ENCODE data around the gene DOK7. TPM values are rescaled to one million over a fixed set of nuclear protein-coding genes. Genes with fewer than 3 reads are reported as not detected.

The DOK7 gene
- polyA plus RNA-seq (2013, experiment 1 of 2): 0.14 TPM
- polyA plus RNA-seq (2013, experiment 2 of 2): 0.11 TPM

GRCh38 chr4:3462790-3463415 lies at the start of gene DOK7:
Gene DOK7, plus strand, starts transcription at chr4:3463306. Its CDS starts 70 bp downstream, at chr4:3463376.
- Histone ChIP-seq H3K27ac (replicated peaks; ENCODE audit: low read length) (no peak within 1 kb of the TSS), H2BK12ac (ENCODE audit: low read length) (peak within 1 kb of the TSS; percentile 73), H2BK5ac (ENCODE audit: low read length) (peak within 1 kb of the TSS; percentile 88), H3K18ac (ENCODE audit: low read length) (peak within 1 kb of the TSS; percentile 87), H3K9ac (ENCODE audit: low read depth, low read length, poor library complexity) (peak within 1 kb of the TSS; percentile 44), H3K4me2 (ENCODE audit: insufficient read depth, low read length, poor library complexity, severe bottlenecking) (peak within 1 kb of the TSS; percentile 45), H3K79me1 (ENCODE audit: low read depth, low read length) (no peaks in the 10 kb centered on the region), H3K4ac (ENCODE audit: low read length) (peak within 1 kb of the TSS; percentile 53), H3K23ac (ENCODE audit: low read depth, low read length, poor library complexity) (peak within 1 kb of the TSS; percentile 60), H2BK120ac (ENCODE audit: low read depth, low read length) (peak within 1 kb of the TSS; percentile 97), H2BK15ac (ENCODE audit: low read length) (peak within 1 kb of the TSS; percentile 98), H3K14ac (ENCODE audit: low read length) (peak within 1 kb of the TSS; percentile 56), H4K91ac (ENCODE audit: low read depth, low read length, poor library complexity) (no peak within 1 kb of the TSS), H4K8ac (ENCODE audit: low read depth, low read length) (no peak within 1 kb of the TSS), H2AFZ (ENCODE audit: low read length) (peak within 1 kb of the TSS; percentile 73), H3K36me3 (replicated peaks in 1 of 2; ENCODE audit: control insufficient read depth in 2 of 2, insufficient read depth in 2 of 2, low read length in 2 of 2) (no peaks in the 10 kb centered on the region), H2AK5ac (ENCODE audit: low read depth, low read length) (peak within 1 kb of the TSS; percentile 86), H3K9me3 (replicated peaks in 1 of 2; ENCODE audit: control insufficient read depth in 2 of 2, insufficient read depth in 1 of 2, low read depth in 1 of 2, low read length in 2 of 2) (peaks cover 2 to 11% of the 10 kb centered on the region in 2 donors), H3K27me3 (ENCODE audit: control insufficient read depth in 3 of 3, insufficient read depth in 3 of 3, low read depth in 1 of 3, low read length in 3 of 3) (peaks cover 0 to 57% (median 14%) of the 10 kb centered on the region in 3 experiments), H3K4me1 (ENCODE audit: control insufficient read depth in 2 of 2, insufficient read depth in 1 of 2, low read depth in 1 of 2, low read length in 2 of 2) (peaks cover 7 to 42% of the 10 kb centered on the region in 2 donors), H3K4me3 (ENCODE audit: low read length in 2 of 2) (no peak within 1 kb of the TSS)
- no CpG with 5 or more reads among the region's 44 CpGs for WGBS, 2 donors (ENCODE audit: extremely low coverage in 2 of 2, insufficient read length in 2 of 2, insufficient replicate concordance in 1 of 2)
- no peak for DNase-seq (ENCODE audit: low spot score)

- peaks cover 3% of the 10 kb centered on the region for H3K79me1 ChIP-seq (ENCODE audit: low read depth, low read length)
- no peak overlapping the region for H3K4me2 ChIP-seq (ENCODE audit: insufficient read depth, low read length, poor library complexity, severe bottlenecking)
- no peak overlapping the region for H3K27ac ChIP-seq (replicated peaks; ENCODE audit: low read length)
- peaks cover 0 to 18% of the 10 kb centered on the region in 2 donors for H3K4me1 ChIP-seq (ENCODE audit: control insufficient read depth in 2 of 2, insufficient read depth in 1 of 2, low read depth in 1 of 2, low read length in 2 of 2)
- H3K14ac ChIP-seq (ENCODE audit: low read length): peak overlapping the region; percentile 42
- peak overlapping the region; percentile 19 for H3K23ac ChIP-seq (ENCODE audit: low read depth, low read length, poor library complexity)
- H2BK15ac ChIP-seq (ENCODE audit: low read length): no peak overlapping the region
- H3K9me3 ChIP-seq (replicated peaks in 1 of 2; ENCODE audit: control insufficient read depth in 2 of 2, insufficient read depth in 1 of 2, low read depth in 1 of 2, low read length in 2 of 2): peaks cover 0 to 2% of the 10 kb centered on the region in 2 donors
- H2AK5ac ChIP-seq (ENCODE audit: low read depth, low read length): no peak overlapping the region
- no peak overlapping the region for H3K4ac ChIP-seq (ENCODE audit: low read length)
- no peaks in the 10 kb centered on the region for H3K27me3 ChIP-seq (ENCODE audit: control insufficient read depth in 3 of 3, insufficient read depth in 3 of 3, low read depth in 1 of 3, low read length in 3 of 3)
- no peak overlapping the region for H2BK120ac ChIP-seq (ENCODE audit: low read depth, low read length)
- H2BK12ac ChIP-seq (ENCODE audit: low read length): no peak overlapping the region
- peaks cover 15 to 36% of the 10 kb centered on the region in 2 donors for H3K36me3 ChIP-seq (replicated peaks in 1 of 2; ENCODE audit: control insufficient read depth in 2 of 2, insufficient read depth in 2 of 2, low read length in 2 of 2)
- H4K91ac ChIP-seq (ENCODE audit: low read depth, low read length, poor library complexity): no peak overlapping the region
- peak overlapping the region; percentile 65 for H3K18ac ChIP-seq (ENCODE audit: low read length)
- no CpG with 5 or more reads among the region's 32 CpGs for WGBS, 2 donors (ENCODE audit: extremely low coverage in 2 of 2, insufficient read length in 2 of 2, insufficient replicate concordance in 1 of 2)
- no peak overlapping the region for H3K4me3 ChIP-seq (ENCODE audit: low read length in 2 of 2)
- DNase-seq (ENCODE audit: low spot score): no peak
- no peak overlapping the region for H3K9ac ChIP-seq (ENCODE audit: low read depth, low read length, poor library complexity)
- H4K8ac ChIP-seq (ENCODE audit: low read depth, low read length): no peak overlapping the region
- no peak overlapping the region for H2BK5ac ChIP-seq (ENCODE audit: low read length)
- H2AFZ ChIP-seq (ENCODE audit: low read length): no peak overlapping the region
Measured at GRCh38 chr4:3413675-3414420, 49.3 kb upstream of the DOK7 start.

- peak overlapping the region; percentile 74 for H3K9ac ChIP-seq (ENCODE audit: low read depth, low read length, poor library complexity)
- H3K27ac ChIP-seq (replicated peaks; ENCODE audit: low read length): no peak overlapping the region
- no peaks in the 10 kb centered on the region for H3K79me1 ChIP-seq (ENCODE audit: low read depth, low read length)
- peaks cover 0 to 2% of the 10 kb centered on the region in 2 donors for H3K9me3 ChIP-seq (replicated peaks in 1 of 2; ENCODE audit: control insufficient read depth in 2 of 2, insufficient read depth in 1 of 2, low read depth in 1 of 2, low read length in 2 of 2)
- H2AK5ac ChIP-seq (ENCODE audit: low read depth, low read length): no peak overlapping the region
- H3K4me2 ChIP-seq (ENCODE audit: insufficient read depth, low read length, poor library complexity, severe bottlenecking): no peak overlapping the region
- H3K4me3 ChIP-seq (ENCODE audit: low read length in 2 of 2): no peak overlapping the region
- H2AFZ ChIP-seq (ENCODE audit: low read length): no peak overlapping the region
- H3K23ac ChIP-seq (ENCODE audit: low read depth, low read length, poor library complexity): peak overlapping the region; percentile 77
- peak overlapping the region; percentile 65 for H3K18ac ChIP-seq (ENCODE audit: low read length)
- H4K8ac ChIP-seq (ENCODE audit: low read depth, low read length): no peak overlapping the region
- no peak overlapping the region for H2BK12ac ChIP-seq (ENCODE audit: low read length)
- peaks cover 0 to 12% of the 10 kb centered on the region in 2 donors for H3K4me1 ChIP-seq (ENCODE audit: control insufficient read depth in 2 of 2, insufficient read depth in 1 of 2, low read depth in 1 of 2, low read length in 2 of 2)
- DNase-seq (ENCODE audit: low spot score): no peak
- H3K27me3 ChIP-seq (ENCODE audit: control insufficient read depth in 3 of 3, insufficient read depth in 3 of 3, low read depth in 1 of 3, low read length in 3 of 3): no peaks in the 10 kb centered on the region
- no peak overlapping the region for H4K91ac ChIP-seq (ENCODE audit: low read depth, low read length, poor library complexity)
- no peak overlapping the region for H2BK15ac ChIP-seq (ENCODE audit: low read length)
- peaks cover 15 to 36% of the 10 kb centered on the region in 2 donors for H3K36me3 ChIP-seq (replicated peaks in 1 of 2; ENCODE audit: control insufficient read depth in 2 of 2, insufficient read depth in 2 of 2, low read length in 2 of 2)
- no CpG with 5 or more reads among the region's 37 CpGs for WGBS, 2 donors (ENCODE audit: extremely low coverage in 2 of 2, insufficient read length in 2 of 2, insufficient replicate concordance in 1 of 2)
- H2BK120ac ChIP-seq (ENCODE audit: low read depth, low read length): no peak overlapping the region
- H2BK5ac ChIP-seq (ENCODE audit: low read length): no peak overlapping the region
- H3K4ac ChIP-seq (ENCODE audit: low read length): no peak overlapping the region
- peak overlapping the region; percentile 90 for H3K14ac ChIP-seq (ENCODE audit: low read length)
Measured at GRCh38 chr4:3414421-3415279, 48.5 kb upstream of the DOK7 start.
